GM21515 (cell line): Measurements from ENCODE around the gene CTCF.
"Not testable (repeated sequence)": the region's sequence is repeated elsewhere in the genome, so short reads cannot be mapped to it uniquely, and the experiment has no call there.

Experiments used
- ATAC-seq: cut with Tn5 transposase; IDR thresholded peaks from one replicate; pipeline ENCODE4 v1.9.1; 2021; ENCODE audit not compliant: unreplicated experiment

The CTCF gene

GRCh38 chr16:67562526-67562917 is at the start of gene CTCF:
Gene CTCF (plus strand): TSS chr16:67562526. CDS start chr16:67610833, 48,307 bp downstream.
- ATAC-seq, result peak; percentile 44

GRCh38 chr16:67513892-67514291 is 48.4 kb upstream of the CTCF start:
- ATAC-seq, result not testable (repeated sequence)

- ATAC-seq, result no peak
Observed at GRCh38 chr16:67514382-67514828, 47.9 kb upstream of the CTCF start.

- ATAC-seq, result no peak
Observed at GRCh38 chr16:67516296-67517154, 45.8 kb upstream of the CTCF start.

- ATAC-seq, result no peak
Observed at GRCh38 chr16:67517155-67517445, 45.2 kb upstream of the CTCF start.

- ATAC-seq, result no peak
Observed at GRCh38 chr16:67517661-67518423, 44.5 kb upstream of the CTCF start.

GRCh38 chr16:67518676-67519075 is 43.6 kb upstream of the CTCF start:
- ATAC-seq, result no peak

GRCh38 chr16:67519242-67519641 is 43.1 kb upstream of the CTCF start:
- no peak for ATAC-seq

- ATAC-seq, result peak; percentile 73
Observed at GRCh38 chr16:67521095-67521804, 41.1 kb upstream of the CTCF start.

- no peak for ATAC-seq
Observed at GRCh38 chr16:67525176-67525860, 37.0 kb upstream of the CTCF start.

GRCh38 chr16:67526149-67526791 is 36.1 kb upstream of the CTCF start:
- no peak for ATAC-seq

GRCh38 chr16:67528222-67528869 is 34.0 kb upstream of the CTCF start, which contains the start of gene RIPOR1:
Gene RIPOR1 (plus strand): TSS chr16:67528829. CDS start chr16:67538447, 9,618 bp downstream.
- no peak for ATAC-seq

- ATAC-seq, result no peak
Observed at GRCh38 chr16:67528870-67529581, 33.3 kb upstream of the CTCF start.

- ATAC-seq, result no peak
Observed at GRCh38 chr16:67529582-67530012, 32.7 kb upstream of the CTCF start.

- no peak for ATAC-seq
Observed at GRCh38 chr16:67530013-67530939, 32.0 kb upstream of the CTCF start.

GRCh38 chr16:67531247-67531646 is 31.1 kb upstream of the CTCF start:
- no peak for ATAC-seq

GRCh38 chr16:67533024-67533560 is 29.2 kb upstream of the CTCF start:
- no peak for ATAC-seq

GRCh38 chr16:67533987-67534386 is 28.3 kb upstream of the CTCF start:
- not testable (repeated sequence) for ATAC-seq
